Measurements from ENCODE around the gene HS6ST1. TPM values are rescaled to one million over a fixed set of nuclear protein-coding genes. Genes with fewer than 3 reads are reported as not detected.
"Not testable (repeated sequence)": the region's sequence is repeated elsewhere in the genome, so short reads cannot be mapped to it uniquely, and the experiment has no call there.

The HS6ST1 gene
- total RNA-seq, 1 donor from 2014 or later = 23.3 TPM

GRCh38 chr2:128269990-128270671 is 48.5 kb downstream of the HS6ST1 start:
- H3K27me3 Mint-ChIP-seq (ENCODE audit: unreplicated experiment) = peaks cover 4% of the 10 kb centered on the region

GRCh38 chr2:128269063-128269989 is 49.3 kb downstream of the HS6ST1 start:
- Mint-ChIP-seq H3K4me1 (ENCODE audit: unreplicated experiment) (no peaks in the 10 kb centered on the region), H3K36me3 (ENCODE audit: low read depth, unreplicated experiment) (peaks cover 6% of the 10 kb centered on the region), H3K27me3 (ENCODE audit: unreplicated experiment) (peaks cover 4% of the 10 kb centered on the region), H3K27ac (ENCODE audit: unreplicated experiment) (no peak overlapping the region), H3K4me3 (ENCODE audit: unreplicated experiment) (no peak overlapping the region), H3K9me3 (ENCODE audit: unreplicated experiment) (peaks cover 5% of the 10 kb centered on the region)
- no peak for DNase-seq (ENCODE audit: low spot score)
- no peak for TF ChIP-seq CTCF (IDR thresholded peaks at IDR 0.05; ENCODE audit: unreplicated experiment)

More at GRCh38 chr2:128269990-128270671, 48.5 kb downstream of the HS6ST1 start:
- peaks cover 6% of the 10 kb centered on the region for H3K9me3 Mint-ChIP-seq (ENCODE audit: unreplicated experiment)
- DNase-seq (ENCODE audit: low spot score) = no peak
- H3K27ac Mint-ChIP-seq (ENCODE audit: unreplicated experiment) = no peak overlapping the region
- no peak for TF ChIP-seq CTCF (IDR thresholded peaks at IDR 0.05; ENCODE audit: unreplicated experiment)
- peaks cover 11% of the 10 kb centered on the region for H3K36me3 Mint-ChIP-seq (ENCODE audit: low read depth, unreplicated experiment)
- no peaks in the 10 kb centered on the region for H3K4me1 Mint-ChIP-seq (ENCODE audit: unreplicated experiment)
- no peak overlapping the region for H3K4me3 Mint-ChIP-seq (ENCODE audit: unreplicated experiment)

GRCh38 chr2:128268611-128269010 is 50.1 kb downstream of the HS6ST1 start:
- not testable (repeated sequence) for H3K27ac Mint-ChIP-seq (ENCODE audit: unreplicated experiment); DNase-seq (ENCODE audit: low spot score); H3K4me1 Mint-ChIP-seq (ENCODE audit: unreplicated experiment); H3K36me3 Mint-ChIP-seq (ENCODE audit: low read depth, unreplicated experiment); H3K4me3 Mint-ChIP-seq (ENCODE audit: unreplicated experiment); H3K9me3 Mint-ChIP-seq (ENCODE audit: unreplicated experiment); H3K27me3 Mint-ChIP-seq (ENCODE audit: unreplicated experiment)

- not testable (repeated sequence) for DNase-seq (ENCODE audit: low spot score); H3K36me3 Mint-ChIP-seq (ENCODE audit: low read depth, unreplicated experiment); H3K4me3 Mint-ChIP-seq (ENCODE audit: unreplicated experiment); H3K27me3 Mint-ChIP-seq (ENCODE audit: unreplicated experiment); H3K9me3 Mint-ChIP-seq (ENCODE audit: unreplicated experiment); H3K27ac Mint-ChIP-seq (ENCODE audit: unreplicated experiment); H3K4me1 Mint-ChIP-seq (ENCODE audit: unreplicated experiment)
Measured at GRCh38 chr2:128268145-128268544, 50.5 kb downstream of the HS6ST1 start.

- not testable (repeated sequence) for H3K9me3 Mint-ChIP-seq (ENCODE audit: unreplicated experiment); H3K27me3 Mint-ChIP-seq (ENCODE audit: unreplicated experiment); H3K4me3 Mint-ChIP-seq (ENCODE audit: unreplicated experiment); H3K27ac Mint-ChIP-seq (ENCODE audit: unreplicated experiment); H3K36me3 Mint-ChIP-seq (ENCODE audit: low read depth, unreplicated experiment); DNase-seq (ENCODE audit: low spot score); H3K4me1 Mint-ChIP-seq (ENCODE audit: unreplicated experiment)
Measured at GRCh38 chr2:128267649-128268048, 51.0 kb downstream of the HS6ST1 start.

GRCh38 chr2:128267197-128267596 is 51.5 kb downstream of the HS6ST1 start:
- not testable (repeated sequence) for H3K36me3 Mint-ChIP-seq (ENCODE audit: low read depth, unreplicated experiment); DNase-seq (ENCODE audit: low spot score); H3K4me1 Mint-ChIP-seq (ENCODE audit: unreplicated experiment)

GRCh38 chr2:128266463-128266862 is 52.2 kb downstream of the HS6ST1 start:
- H3K27me3 Mint-ChIP-seq (ENCODE audit: unreplicated experiment); H3K4me3 Mint-ChIP-seq (ENCODE audit: unreplicated experiment); H3K4me1 Mint-ChIP-seq (ENCODE audit: unreplicated experiment); H3K36me3 Mint-ChIP-seq (ENCODE audit: low read depth, unreplicated experiment); H3K27ac Mint-ChIP-seq (ENCODE audit: unreplicated experiment); DNase-seq (ENCODE audit: low spot score); H3K9me3 Mint-ChIP-seq (ENCODE audit: unreplicated experiment): not testable (repeated sequence)

More at GRCh38 chr2:128267197-128267596, 51.5 kb downstream of the HS6ST1 start:
- H3K4me3 Mint-ChIP-seq (ENCODE audit: unreplicated experiment); H3K27me3 Mint-ChIP-seq (ENCODE audit: unreplicated experiment); H3K27ac Mint-ChIP-seq (ENCODE audit: unreplicated experiment); H3K9me3 Mint-ChIP-seq (ENCODE audit: unreplicated experiment): not testable (repeated sequence)

- not testable (repeated sequence) for H3K27ac Mint-ChIP-seq (ENCODE audit: unreplicated experiment); H3K36me3 Mint-ChIP-seq (ENCODE audit: low read depth, unreplicated experiment); DNase-seq (ENCODE audit: low spot score); H3K27me3 Mint-ChIP-seq (ENCODE audit: unreplicated experiment); H3K4me3 Mint-ChIP-seq (ENCODE audit: unreplicated experiment); H3K9me3 Mint-ChIP-seq (ENCODE audit: unreplicated experiment); H3K4me1 Mint-ChIP-seq (ENCODE audit: unreplicated experiment)
Measured at GRCh38 chr2:128265608-128265993, 53.1 kb downstream of the HS6ST1 start.
